HUES48 (cell line): Measurements from ENCODE around the gene CLEC16A.

ENCODE experiments used
- H3K27ac ChIP-seq: one replicate; pipeline ENCODE4 v1.7.0; 2013; ENCODE audit warnings: low read depth, low read length, inconsistent platforms
- H3K27me3 ChIP-seq: 2 replicates; pipeline ENCODE4 v1.6.1; 2013; ENCODE audit warnings: mild to moderate bottlenecking, low read length; ENCODE audit not compliant: control insufficient read depth, insufficient read depth
- H3K36me3 ChIP-seq: 2 replicates; pipeline ENCODE4 v1.6.1; 2013; ENCODE audit warnings: low read length; ENCODE audit not compliant: control insufficient read depth, insufficient read depth
- H3K4me1 ChIP-seq: 2 replicates; pipeline ENCODE4 v1.6.1; 2013; ENCODE audit warnings: mild to moderate bottlenecking, low read length; ENCODE audit not compliant: control insufficient read depth, insufficient read depth
- H3K4me3 ChIP-seq: 2 replicates; pipeline ENCODE4 v1.5.1; 2013; ENCODE audit warnings: mild to moderate bottlenecking, low read depth, low read length
- H3K9ac ChIP-seq: 2 replicates; pipeline ENCODE4 v1.6.1; 2013; ENCODE audit warnings: mild to moderate bottlenecking, low read depth, low read length, moderate library complexity
- H3K9me3 ChIP-seq: 2 replicates; pipeline ENCODE4 v1.6.1; 2013; ENCODE audit warnings: low read length; ENCODE audit not compliant: control insufficient read depth, insufficient read depth

CLEC16A gene

GRCh38 chr16:11010575-11011221, 66.3 kb downstream of the CLEC16A start:
- Histone ChIP-seq H3K36me3 (no peaks in the 10 kb centered on the region), H3K4me1 (no peaks in the 10 kb centered on the region; the same call in 1 of the 2 replicates), H3K4me3 (no peak overlapping the region), H3K27ac (no peak overlapping the region), H3K27me3 (no peaks in the 10 kb centered on the region), H3K9me3 (no peaks in the 10 kb centered on the region), H3K9ac (no peak overlapping the region)

- no peaks in the 10 kb centered on the region for H3K36me3 ChIP-seq
- H3K9ac ChIP-seq = no peak overlapping the region
- no peak overlapping the region for H3K4me3 ChIP-seq
- no peaks in the 10 kb centered on the region for H3K9me3 ChIP-seq
- no peaks in the 10 kb centered on the region; the same call in 1 of the 2 replicates for H3K4me1 ChIP-seq
- no peak overlapping the region for H3K27ac ChIP-seq
- no peaks in the 10 kb centered on the region for H3K27me3 ChIP-seq
Measured at GRCh38 chr16:11011326-11011725, 67.0 kb downstream of the CLEC16A start.

- Histone ChIP-seq H3K27ac (no peak overlapping the region), H3K4me3 (no peak overlapping the region), H3K4me1 (no peaks in the 10 kb centered on the region), H3K27me3 (no peaks in the 10 kb centered on the region), H3K9ac (no peak overlapping the region), H3K9me3 (no peaks in the 10 kb centered on the region), H3K36me3 (no peaks in the 10 kb centered on the region)
Measured at GRCh38 chr16:11012841-11013240, 68.5 kb downstream of the CLEC16A start.

GRCh38 chr16:11014136-11014535, 69.8 kb downstream of the CLEC16A start:
- Histone ChIP-seq H3K9me3 (no peaks in the 10 kb centered on the region), H3K27ac (no peak overlapping the region)

GRCh38 chr16:11015076-11015475, 70.7 kb downstream of the CLEC16A start:
- Histone ChIP-seq H3K27me3 (no peaks in the 10 kb centered on the region), H3K4me3 (no peak overlapping the region), H3K36me3 (no peaks in the 10 kb centered on the region), H3K9ac (no peak overlapping the region), H3K27ac (no peak overlapping the region), H3K9me3 (no peaks in the 10 kb centered on the region), H3K4me1 (no peaks in the 10 kb centered on the region)

More at GRCh38 chr16:11014136-11014535, 69.8 kb downstream of the CLEC16A start:
- Histone ChIP-seq H3K9ac (no peak overlapping the region), H3K27me3 (no peaks in the 10 kb centered on the region), H3K4me1 (no peaks in the 10 kb centered on the region), H3K4me3 (no peak overlapping the region), H3K36me3 (no peaks in the 10 kb centered on the region)

- Histone ChIP-seq H3K4me3 (no peak overlapping the region), H3K4me1 (no peaks in the 10 kb centered on the region), H3K27me3 (no peaks in the 10 kb centered on the region), H3K27ac (no peak overlapping the region), H3K9ac (no peak overlapping the region), H3K36me3 (no peaks in the 10 kb centered on the region), H3K9me3 (no peaks in the 10 kb centered on the region)
Measured at GRCh38 chr16:11015607-11016006, 71.2 kb downstream of the CLEC16A start.

- H3K4me1 ChIP-seq = no peaks in the 10 kb centered on the region
- no peak overlapping the region for H3K27ac ChIP-seq
- no peak overlapping the region for H3K4me3 ChIP-seq
- no peaks in the 10 kb centered on the region for H3K27me3 ChIP-seq
- H3K36me3 ChIP-seq = no peaks in the 10 kb centered on the region
- no peak overlapping the region for H3K9ac ChIP-seq
- H3K9me3 ChIP-seq = no peaks in the 10 kb centered on the region
Measured at GRCh38 chr16:11016524-11016988, 72.2 kb downstream of the CLEC16A start.

- Histone ChIP-seq H3K9me3 (no peaks in the 10 kb centered on the region), H3K27ac (no peak overlapping the region), H3K36me3 (no peaks in the 10 kb centered on the region), H3K9ac (no peak overlapping the region), H3K27me3 (no peaks in the 10 kb centered on the region), H3K4me3 (no peak overlapping the region), H3K4me1 (no peaks in the 10 kb centered on the region)
Measured at GRCh38 chr16:11016993-11017392, 72.6 kb downstream of the CLEC16A start.

GRCh38 chr16:11017499-11017898, 73.1 kb downstream of the CLEC16A start:
- Histone ChIP-seq H3K4me3 (no peak overlapping the region), H3K27me3 (no peaks in the 10 kb centered on the region), H3K27ac (no peak overlapping the region), H3K36me3 (no peaks in the 10 kb centered on the region), H3K9me3 (no peaks in the 10 kb centered on the region), H3K9ac (no peak overlapping the region), H3K4me1 (no peaks in the 10 kb centered on the region)

- no peaks in the 10 kb centered on the region for H3K27me3 ChIP-seq
- no peak overlapping the region for H3K4me3 ChIP-seq
- no peak overlapping the region for H3K9ac ChIP-seq
- no peaks in the 10 kb centered on the region for H3K4me1 ChIP-seq
- H3K27ac ChIP-seq = no peak overlapping the region
- no peaks in the 10 kb centered on the region for H3K36me3 ChIP-seq
- H3K9me3 ChIP-seq = no peaks in the 10 kb centered on the region
Measured at GRCh38 chr16:11020388-11020787, 76.0 kb downstream of the CLEC16A start.

- Histone ChIP-seq H3K4me3 (no peak overlapping the region), H3K36me3 (0 out of 2 replicates have a peak, but pooled peaks cover 4% of the 10 kb centered on the region), H3K27me3 (no peaks in the 10 kb centered on the region), H3K9me3 (no peaks in the 10 kb centered on the region), H3K27ac (no peak overlapping the region), H3K4me1 (no peaks in the 10 kb centered on the region), H3K9ac (no peak overlapping the region)
Measured at GRCh38 chr16:11020792-11021551, 76.6 kb downstream of the CLEC16A start.
